NCI-H345 treated with DMSO at 0.1 percent for 48 hours (cell line): Measurements from ENCODE around the gene ACYP2.

Experiments used
- DNase-seq: peaks from one replicate; lab custom pipeline; 2025; ENCODE audit not compliant: unreplicated experiment; lab: John Stamatoyannopoulos, UW

ACYP2 gene

DNA sequence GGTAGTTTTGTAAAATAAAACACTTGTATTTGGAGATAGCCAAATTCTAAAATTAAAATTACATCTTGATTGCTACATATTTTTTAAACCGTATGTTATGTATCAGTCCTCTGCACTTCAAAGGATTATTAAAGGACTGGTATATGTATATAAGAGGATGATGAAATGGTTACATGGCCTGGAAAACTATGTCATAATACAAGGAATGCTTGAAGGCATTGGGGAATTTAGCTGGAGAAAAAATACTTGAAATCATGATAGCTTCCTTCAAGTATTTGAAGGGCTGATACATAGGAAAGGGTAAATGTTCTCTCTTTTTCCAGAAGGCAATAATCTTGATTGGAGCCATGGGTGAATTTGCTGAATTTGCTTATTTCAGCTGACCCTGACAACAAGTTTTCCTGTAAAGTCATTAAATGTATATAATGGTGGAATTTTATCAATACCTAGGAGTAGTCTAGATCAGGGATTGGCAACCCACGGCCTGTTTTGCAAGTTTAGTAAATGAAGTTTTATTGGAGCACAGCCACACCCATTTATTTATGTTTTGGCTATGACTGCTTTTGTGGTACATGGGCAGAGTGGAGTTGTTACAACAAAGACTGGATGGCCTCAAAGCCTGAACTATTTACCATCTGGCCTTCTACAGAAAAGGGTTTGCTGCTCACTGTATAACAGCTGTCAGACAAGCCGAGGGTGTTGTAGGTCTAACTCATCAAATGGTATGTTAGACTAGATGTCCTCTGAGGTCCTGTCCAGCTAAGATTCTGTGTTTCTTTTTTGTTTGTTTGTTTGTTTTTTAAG lies 34.4 kb downstream of the ACYP2 start:
- no peak for DNase-seq

DNA sequence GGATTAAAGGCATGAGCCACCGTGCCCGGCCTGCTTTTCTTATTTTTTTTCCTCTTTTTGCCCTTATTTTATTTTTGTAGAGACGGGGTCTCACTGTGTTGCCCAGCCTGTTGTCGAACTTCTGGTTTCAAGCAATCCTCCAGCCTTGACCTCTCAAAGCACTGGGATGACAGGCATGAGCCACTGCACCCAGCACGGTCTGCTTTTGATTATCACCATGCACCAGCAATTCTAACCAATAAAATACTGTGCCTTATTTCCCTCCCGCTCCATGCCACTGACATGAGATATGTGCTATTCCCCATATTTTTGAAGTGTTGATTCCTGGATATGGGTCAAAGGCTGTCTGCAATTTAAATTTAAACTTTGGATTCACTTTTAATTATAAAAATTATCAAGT lies 42.9 kb downstream of the ACYP2 start:
- no peak for DNase-seq

DNA sequence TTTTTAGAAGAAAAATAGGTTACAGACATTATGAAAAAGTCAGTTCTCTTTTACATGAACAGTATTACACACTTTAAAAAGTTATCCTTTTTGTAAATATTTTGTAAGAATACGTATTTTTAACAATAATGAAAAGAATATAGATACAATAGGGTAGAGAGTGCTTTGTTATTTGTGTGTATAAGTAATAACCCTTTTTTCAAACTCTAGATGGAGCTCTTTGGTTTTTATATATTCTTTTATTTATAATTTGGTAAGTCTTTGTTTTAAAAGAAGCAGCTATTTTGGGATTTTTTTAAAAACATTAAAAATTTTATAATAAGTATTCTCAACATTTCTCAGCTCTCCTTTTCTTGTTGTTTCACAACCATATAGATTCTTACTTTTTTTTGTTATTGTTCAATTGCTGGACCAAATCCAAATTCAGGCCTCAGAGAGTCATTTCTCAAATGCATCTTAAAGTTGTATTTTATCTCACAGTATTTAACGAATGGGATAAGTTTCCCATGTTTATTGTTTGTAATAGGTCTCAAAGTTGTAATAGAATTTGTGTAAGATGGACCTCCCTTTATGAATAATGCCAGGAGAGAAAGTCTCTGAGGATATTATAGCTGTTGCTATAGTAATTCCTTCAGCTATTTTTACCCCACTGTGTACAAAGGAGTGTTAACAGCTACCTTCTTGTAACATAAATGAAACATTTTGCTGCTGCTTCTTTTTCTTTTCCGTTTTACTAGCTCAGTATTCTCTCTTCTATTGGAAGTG lies 46.4 kb downstream of the ACYP2 start:
- no peak for DNase-seq

DNA sequence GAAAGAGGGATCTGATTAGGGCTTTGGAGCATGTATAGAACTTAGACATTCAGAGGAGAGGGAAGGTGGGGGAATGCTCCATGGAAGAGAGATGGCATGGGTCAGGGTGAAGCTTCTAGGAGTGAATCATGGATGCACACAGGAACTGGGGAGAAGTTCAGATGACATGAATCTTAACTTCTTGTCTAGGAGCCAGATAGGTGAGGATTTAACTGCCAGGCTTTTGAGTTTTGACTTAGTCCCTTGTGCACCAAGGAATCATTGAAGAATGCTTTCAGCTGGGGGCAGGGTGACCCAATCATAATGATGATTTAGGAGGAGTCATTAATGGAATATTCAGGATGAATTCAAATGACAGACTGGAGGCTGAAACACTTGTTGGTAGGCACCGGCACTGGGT lies 48.7 kb downstream of the ACYP2 start:
- DNase-seq, result no peak

DNA sequence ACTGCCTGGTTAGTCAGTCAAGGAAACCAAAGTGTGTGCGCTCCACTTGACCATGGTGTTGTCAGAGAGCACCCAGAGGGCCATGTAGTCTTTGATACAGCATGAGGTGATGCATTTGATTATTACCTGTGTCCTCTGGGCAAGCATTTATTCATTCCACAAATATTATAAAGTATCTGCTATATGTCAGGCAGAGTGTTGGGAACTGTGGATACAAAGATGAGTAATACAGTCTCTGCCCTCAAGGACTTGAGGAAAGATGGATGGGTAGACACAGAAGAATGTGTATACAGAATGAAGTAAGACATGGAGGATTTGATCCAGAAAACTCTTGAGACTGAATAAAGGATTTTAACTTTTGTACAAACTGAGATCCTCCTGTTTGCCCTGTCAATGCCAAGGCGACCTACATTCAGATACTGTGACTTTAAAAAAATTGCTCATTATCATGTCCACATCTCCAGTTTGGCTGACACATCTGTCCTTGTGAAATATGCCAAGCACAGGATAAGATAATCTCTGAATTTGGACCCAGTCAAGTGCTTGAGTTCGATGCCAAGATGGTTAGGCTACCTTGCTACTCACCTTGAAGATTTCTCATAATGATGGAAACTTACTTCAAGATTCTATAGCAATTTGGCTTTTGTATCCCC lies 50.8 kb downstream of the ACYP2 start:
- no peak for DNase-seq

DNA sequence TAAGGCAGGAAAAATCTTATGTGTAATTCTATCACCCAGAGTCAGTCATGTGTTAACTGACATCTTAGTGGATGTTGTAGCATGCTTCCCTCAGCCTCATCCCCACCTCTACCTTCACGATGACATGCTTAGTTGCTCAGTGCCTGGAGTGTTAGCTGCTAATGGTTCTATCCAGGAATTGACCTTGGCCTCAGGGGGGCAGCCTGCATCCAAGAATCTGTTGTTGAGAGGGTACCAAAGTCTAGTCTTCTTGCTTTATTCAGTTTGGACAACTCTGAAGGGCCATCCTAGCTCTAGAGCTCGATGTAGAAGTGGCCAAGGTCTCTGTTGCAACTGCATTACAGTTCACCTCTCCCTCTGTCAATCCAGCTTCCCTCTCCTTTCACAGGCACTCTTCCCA lies 61.2 kb downstream of the ACYP2 start:
- no peak for DNase-seq

DNA sequence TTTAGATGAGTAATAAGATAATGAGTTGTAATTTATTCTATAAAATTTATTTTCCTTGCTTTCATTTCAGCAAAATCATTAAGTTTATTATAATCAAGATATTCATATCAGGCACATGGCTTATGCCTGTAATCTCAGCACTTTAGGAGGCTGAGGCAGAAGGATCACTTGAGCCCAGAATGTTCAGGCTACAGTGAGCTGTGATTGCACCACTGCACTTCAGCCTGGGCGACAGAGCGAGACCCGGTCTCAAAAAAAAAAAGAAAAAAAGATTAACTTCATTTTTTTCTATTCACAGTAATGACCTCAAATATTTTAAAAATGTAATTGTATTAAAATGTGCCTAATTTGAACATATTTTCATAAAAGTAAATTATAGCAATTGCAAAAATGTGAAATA lies 67.9 kb downstream of the ACYP2 start:
- DNase-seq, result no peak

DNA sequence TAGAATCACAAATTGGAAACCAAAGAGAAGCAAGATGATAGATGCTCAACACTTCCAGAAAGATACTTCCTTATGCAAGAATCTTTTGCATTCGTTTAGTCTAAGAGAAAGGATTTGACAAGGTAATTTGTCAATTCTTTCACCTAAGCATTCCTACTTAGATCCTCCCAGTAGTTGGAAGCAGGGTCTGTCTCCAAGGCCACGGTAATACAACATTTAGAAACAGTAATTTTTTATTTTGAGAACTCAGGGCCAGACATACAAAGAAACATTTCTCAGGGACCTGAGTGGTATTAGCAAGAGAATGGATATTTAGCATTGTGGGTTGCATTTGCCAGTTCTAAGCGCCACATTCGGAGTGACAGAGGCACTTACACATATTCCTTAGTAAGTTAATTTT lies 68.6 kb downstream of the ACYP2 start:
- DNase-seq, result no peak

DNA sequence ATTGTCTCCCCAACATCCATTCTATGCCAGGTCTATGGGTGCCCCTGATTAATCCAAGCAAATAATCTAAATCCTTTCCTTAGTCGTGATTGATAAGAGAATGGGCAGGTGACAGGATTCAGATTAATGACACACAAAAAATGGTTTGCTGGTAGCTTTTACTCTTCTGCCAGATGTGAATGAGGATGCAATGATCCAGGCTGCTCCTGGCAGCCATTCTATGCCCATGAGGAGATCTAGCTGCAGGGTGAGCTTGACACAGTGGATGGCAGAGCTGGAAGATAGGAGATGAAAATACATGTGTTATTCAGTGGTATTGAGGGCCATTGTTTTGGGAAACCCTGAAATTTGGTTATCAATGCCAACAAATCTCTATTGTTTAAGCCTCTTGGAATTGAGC lies 69.7 kb downstream of the ACYP2 start:
- DNase-seq, result no peak

DNA sequence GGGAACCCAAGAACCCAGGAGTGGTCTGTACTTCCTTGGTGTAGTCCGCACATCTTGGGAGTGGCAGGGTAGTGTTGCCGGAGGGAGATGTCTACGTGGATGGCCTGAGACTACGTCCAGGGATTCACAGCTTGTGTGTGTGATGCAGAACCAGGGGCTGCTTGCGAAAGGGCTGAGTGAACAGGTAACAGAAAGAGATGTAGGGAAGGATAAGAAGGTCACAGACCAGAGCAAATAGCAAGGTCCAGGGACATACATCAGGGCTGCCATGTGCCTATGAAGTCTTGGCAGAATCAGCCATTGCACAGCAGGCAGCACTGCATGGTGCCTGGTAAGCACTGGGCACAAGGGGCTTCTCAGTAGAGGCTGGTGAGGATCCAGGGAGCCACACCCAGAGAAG lies 71.9 kb downstream of the ACYP2 start:
- DNase-seq, result no peak

DNA sequence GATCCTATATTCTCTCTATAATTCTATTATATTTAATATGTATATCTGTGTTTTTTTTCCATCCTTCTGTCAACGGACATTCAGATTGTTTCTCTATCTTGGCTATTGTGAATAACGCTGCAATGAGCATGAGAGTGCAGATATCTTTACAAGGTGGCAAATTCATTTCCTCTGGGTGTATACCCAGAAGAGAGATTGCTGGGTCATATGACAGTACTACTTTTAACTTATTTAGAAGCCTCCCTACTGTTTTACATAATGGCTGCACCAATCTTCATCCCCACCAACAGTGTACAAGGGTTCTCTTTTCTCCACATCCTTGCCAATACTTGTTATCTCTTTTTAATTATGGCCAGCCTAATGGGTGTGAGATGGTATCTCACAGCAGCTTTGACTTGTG lies 74.1 kb downstream of the ACYP2 start:
- DNase-seq, result no peak

DNA sequence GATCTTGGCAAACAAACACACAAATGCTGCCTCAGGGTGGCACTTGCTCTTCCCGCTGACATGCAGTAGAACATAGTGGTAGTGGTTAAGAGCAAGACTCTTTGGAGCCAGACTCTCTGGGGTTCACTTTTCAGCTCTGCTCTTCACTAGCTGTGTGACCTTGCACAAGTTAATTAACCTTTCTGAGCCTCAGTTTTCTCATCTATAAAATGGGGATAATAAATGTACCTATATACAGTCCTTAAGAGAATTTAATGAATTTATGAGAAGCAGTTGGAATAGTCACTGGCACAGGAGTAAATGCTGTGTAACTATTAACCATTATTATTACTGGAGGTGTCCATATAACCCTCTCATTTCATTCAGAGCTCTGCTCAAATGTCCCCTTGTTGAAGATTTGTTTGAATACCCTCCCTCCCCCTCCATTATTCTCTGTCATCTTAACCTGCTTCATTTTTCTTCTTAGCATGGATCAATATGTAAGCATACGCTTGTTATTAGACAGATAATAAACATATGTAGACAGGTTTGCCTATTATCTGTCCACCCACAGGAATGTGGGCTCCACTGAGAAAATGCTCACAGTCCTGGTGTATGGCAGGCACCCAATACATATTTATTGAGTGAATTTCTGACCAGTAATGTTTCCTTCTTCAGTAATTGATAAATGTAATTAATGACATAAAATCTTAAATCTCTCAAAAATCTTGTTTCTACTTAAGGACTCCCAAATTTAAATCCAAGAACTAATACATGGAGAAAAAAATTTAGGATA lies 76.1 kb downstream of the ACYP2 start:
- no peak for DNase-seq

DNA sequence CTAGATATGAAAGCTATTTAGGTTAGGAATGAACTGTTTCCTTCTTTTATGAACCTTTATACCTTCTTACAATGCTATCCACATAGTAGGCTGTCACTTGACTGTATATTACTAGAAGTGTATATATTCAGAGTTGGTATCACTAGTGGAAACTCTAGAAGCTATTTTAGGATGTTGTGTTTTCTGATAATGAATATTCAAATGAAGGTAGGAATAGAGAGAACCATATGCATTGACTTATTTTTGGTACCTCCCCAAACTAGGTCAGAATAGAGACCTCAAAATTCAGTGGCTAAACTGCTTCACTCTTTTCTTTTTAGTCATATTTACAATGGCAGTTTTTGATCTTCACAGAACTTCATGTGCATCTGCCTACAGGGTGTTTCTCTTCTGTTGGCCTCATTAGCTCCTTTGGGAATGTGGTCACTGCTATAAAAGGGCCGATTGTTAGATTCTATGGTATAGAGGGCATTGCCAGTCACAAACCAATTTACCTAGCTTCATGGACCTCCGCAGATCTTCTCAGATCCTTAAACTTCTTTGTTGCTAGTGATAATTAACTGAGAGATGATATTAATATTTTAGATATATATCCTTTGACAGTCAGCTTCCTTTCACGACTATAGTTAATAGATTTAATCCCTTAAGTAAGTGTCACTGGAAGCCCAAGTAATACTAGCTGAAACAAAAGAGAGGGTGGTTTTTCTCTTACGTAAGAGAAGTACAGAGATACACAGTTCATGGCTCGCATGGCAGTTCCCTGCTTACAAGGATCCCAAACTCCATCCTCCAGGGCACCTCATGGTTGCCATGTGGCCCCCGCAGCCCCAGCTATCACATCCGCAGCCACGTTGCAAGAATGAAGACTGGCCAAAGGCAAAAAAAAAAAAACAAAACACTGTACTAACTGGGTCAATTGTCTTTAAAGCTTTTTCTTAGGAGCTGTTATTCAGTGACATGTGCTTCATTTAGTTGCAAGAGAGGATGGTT lies 79.6 kb downstream of the ACYP2 start:
- DNase-seq, result no peak

DNA sequence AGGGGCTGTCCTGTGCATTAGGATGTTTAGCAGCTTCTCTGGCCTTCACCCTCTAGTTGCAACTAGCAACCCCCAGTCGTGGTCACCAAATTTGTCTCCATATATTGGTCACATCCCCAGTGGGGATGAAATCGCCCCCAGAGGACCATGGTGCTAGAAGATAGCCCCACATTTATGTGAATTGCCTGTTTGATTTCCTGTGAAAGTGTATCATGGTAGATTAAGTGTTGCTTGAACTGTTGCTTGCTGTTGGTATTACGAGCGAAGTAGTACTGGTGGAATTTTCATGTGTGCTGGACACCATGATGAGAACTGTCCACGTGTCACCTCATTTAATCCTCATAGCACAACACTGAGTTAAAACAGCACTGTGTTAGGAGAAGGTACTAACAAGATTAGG lies 81.2 kb downstream of the ACYP2 start:
- DNase-seq, result no peak

DNA sequence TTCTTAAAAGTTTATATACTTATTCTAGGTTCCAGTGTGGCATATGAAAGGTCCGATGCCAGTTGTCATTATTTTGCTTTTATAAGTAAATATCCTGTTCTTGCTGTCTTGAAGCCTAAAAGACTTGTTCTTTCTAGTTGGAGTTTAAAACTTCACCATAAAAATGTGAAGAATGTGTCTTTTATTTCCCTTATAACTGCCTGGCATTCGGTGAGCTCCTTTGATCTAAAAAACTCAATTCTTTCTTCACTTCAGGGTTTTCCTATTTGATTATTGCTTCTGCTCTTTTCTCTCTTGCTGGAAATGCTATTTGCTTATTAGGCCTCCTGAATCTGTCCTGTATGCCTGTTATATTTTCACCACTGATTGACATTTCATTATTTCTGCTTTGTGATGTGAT lies 89.1 kb downstream of the ACYP2 start:
- no peak for DNase-seq

DNA sequence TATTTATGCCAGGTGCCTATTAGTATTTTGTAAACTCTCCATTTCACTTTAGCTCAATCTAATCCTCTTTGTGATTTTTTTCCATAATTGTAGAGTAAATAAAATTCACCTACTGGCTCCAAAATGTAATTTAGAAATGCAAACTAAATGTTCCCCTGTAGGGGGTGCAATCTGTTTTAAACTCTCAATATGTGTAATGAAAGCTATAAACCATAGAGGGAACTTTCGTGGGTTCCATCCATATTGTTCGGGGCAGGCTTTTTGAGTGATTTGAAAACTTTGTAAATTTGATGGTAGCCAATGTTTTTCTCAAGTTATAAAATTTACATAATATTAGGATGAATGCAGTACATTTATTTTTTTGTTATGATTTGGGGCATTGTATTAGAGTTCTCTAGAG lies 91.2 kb downstream of the ACYP2 start:
- no peak for DNase-seq

DNA sequence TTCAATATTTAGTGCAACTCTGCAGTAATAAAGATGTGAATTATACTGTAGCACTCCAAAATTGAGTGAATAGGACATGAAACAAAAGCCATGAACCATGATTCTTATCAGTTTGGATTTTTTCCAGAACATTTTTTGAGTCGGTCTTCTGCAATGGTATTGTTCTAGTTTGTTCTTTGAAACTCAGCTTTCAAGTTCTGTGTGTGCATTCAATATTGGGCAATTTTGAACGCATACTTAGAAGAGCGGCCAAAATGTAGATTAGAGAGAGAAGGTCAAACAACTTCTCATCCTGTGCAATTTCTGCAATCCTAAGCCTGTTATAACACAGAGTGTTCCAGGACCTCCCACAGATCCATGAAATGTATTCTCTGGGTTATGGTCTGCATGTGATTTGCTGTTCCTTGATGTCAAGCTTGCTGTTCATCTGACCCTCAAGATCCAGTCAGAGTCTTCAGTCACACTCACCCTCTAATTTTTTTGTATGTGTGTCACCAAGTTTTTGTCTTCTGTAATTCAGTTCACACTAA lies 92.3 kb downstream of the ACYP2 start:
- DNase-seq, result no peak

DNA sequence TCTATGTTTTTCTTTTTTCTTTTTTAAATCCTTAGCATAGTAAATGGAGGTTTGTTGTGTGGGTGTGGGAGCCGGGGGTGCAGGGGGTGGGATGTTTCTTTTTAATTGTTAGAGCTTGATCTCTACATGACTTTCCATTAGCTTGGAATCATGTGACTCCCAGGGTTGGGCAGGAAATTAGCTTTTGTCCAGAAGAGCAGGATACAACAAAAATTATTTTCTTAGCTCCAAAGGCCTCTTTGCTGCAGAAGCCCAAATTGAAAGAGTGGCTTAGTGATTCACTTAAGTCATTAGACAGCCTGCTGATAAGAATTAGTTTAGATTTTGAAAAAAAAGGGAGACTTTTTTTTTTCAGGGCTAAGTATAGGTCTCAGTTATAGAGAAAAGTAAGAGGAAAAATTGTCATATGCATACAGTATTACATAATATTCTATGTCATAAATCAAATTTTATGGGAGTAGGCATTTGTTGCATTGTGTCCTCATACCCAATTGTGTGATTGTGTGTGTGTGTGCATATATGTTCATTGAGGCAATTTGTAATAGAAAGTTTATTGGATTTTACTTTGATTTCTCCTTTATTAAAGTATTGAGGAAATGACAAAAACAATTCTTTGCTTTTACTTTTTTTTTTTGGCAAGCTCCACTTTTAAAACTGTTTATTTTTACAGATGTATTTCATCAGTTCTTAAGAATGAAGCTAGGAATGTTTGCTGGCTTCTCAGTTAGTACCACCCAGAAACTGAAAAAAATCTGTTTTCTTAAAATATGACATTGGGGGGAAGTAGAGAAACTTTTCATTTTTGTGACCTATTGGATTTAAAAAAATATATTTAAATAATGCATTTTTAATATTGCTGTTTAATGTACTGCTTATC lies 93.2 kb downstream of the ACYP2 start:
- DNase-seq, result no peak

DNA sequence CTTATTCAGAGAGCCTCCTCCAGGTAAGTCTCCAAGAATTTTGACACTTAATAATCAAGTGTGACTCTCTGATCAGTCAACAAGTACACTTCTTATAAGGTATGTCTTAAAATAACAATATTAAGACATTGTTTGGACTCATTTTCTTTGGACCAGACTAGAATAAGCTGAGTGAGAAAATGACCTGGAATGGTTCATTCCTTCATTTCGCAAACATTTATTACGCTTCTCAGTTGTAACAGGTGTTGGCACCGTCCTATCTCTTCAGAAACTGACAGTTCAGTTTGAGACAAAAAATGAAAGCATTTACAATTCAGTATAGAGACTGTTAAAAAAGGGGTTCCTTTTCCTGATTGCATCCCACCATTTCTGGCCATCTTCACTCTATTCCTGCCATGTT lies 94.0 kb downstream of the ACYP2 start:
- DNase-seq, result no peak
